K562 (cell line): ENCODE data around the gene PHF12. TPM values are rescaled to one million over a fixed set of nuclear protein-coding genes. Genes with fewer than 3 reads are reported as not detected.

Experiments used
- ADNP ChIP-seq: fragments of 200-800 bp; sonication (Bioruptor generic); IDR thresholded peaks from 2 replicates; pipeline ENCODE4 v1.6.1; 2016; ENCODE audit warnings: missing genetic modification characterization, missing compliant biosample characterization
- BRD9 ChIP-seq: fragments of 450-650 bp; IDR thresholded peaks from 2 replicates; pipeline ENCODE4 v1.6.1; 2018; ENCODE audit warnings: low read depth; ENCODE audit not compliant: partially characterized antibody
- HDAC2 ChIP-seq: fragments of 450-650 bp; IDR thresholded peaks from 2 replicates; pipeline ENCODE4 v1.6.1; 2016; ENCODE audit warnings: mild to moderate bottlenecking
- HDAC8 ChIP-seq: fragments of 450-650 bp; IDR thresholded peaks from 2 replicates; pipeline ENCODE4 v1.6.1; 2016; ENCODE audit warnings: mild to moderate bottlenecking, missing genetic modification characterization, moderate library complexity, missing compliant biosample characterization
- HDGF ChIP-seq: fragments of 450-650 bp; IDR thresholded peaks from 2 replicates; pipeline ENCODE4 v1.6.1; 2016
- MYC ChIP-seq, 2 experiments: fragments of 250-450 bp in 1 of 2; sonication (Bioruptor Pico) in 1 of 2; IDR thresholded peaks; 2 replicates each; pipeline versions ENCODE4 v1.5.1 to v1.6.1; 2012 to 2021; ENCODE audit warnings: low read depth in 2 of 2, borderline replicate concordance in 1 of 2, improper control_type of control experiment in 1 of 2, low read length in 1 of 2, mild to moderate bottlenecking in 1 of 2, moderate library complexity in 1 of 2
- NCOA1 ChIP-seq: fragments of 450-650 bp; IDR thresholded peaks from 2 replicates; pipeline ENCODE4 v1.6.1; 2016; ENCODE audit warnings: low read depth
- NFRKB ChIP-seq: fragments of 450-650 bp; IDR thresholded peaks from 2 replicates; pipeline ENCODE4 v1.6.1; 2016; ENCODE audit warnings: low read depth
- NKRF ChIP-seq: fragments of 450-650 bp; IDR thresholded peaks from 2 replicates; pipeline ENCODE4 v1.6.1; 2016; ENCODE audit warnings: borderline replicate concordance
- PHF20 ChIP-seq: fragments of 450-650 bp; IDR thresholded peaks from 2 replicates; pipeline ENCODE4 v1.6.1; 2018; ENCODE audit not compliant: partially characterized antibody
- SAFB ChIP-seq: fragments of 200-400 bp; formaldehyde crosslinking; IDR thresholded peaks from 2 replicates; pipeline ENCODE4 v1.6.1; 2017; ENCODE audit warnings: low read depth, low read length, borderline replicate concordance
- SAP30 ChIP-seq: fragments of 200-600 bp; sonication (generic); IDR thresholded peaks from 2 replicates; pipeline ENCODE4 v1.6.1; 2012; ENCODE audit warnings: borderline replicate concordance, low read depth, mild to moderate bottlenecking, moderate library complexity, low read length, control low read depth, inconsistent platforms; ENCODE audit not compliant: insufficient read depth, poor library complexity, severe bottlenecking
- SMC3 ChIP-seq: conservative IDR thresholded peaks from 2 replicates; pipeline ENCODE4 v1.6.1; 2011; ENCODE audit warnings: low read depth, low read length, improper control_type of control experiment; ENCODE audit not compliant: insufficient read depth
- TCF15 ChIP-seq: fragments of 250-450 bp; sonication (Bioruptor Pico); IDR thresholded peaks from 2 replicates; pipeline ENCODE4 v1.8.0; 2022; ENCODE audit warnings: moderate library complexity, mild to moderate bottlenecking, inconsistent platforms
- TOE1 ChIP-seq, 2 experiments: fragments of 450-650 bp in 1 of 2; sonication (generic) in 1 of 2; formaldehyde crosslinking in 1 of 2; IDR thresholded peaks; 2 replicates each; pipeline versions ENCODE4 v1.7.1 to v1.8.0; 2016 to 2022; ENCODE audit warnings: borderline replicate concordance in 2 of 2, mild to moderate bottlenecking in 2 of 2, antibody characterized with exemption in 1 of 2, inconsistent platforms in 1 of 2, low read depth in 1 of 2, missing genetic modification reagents in 1 of 2, moderate library complexity in 1 of 2
- ZNF395 ChIP-seq: fragments of 200-800 bp; sonication (Bioruptor generic); IDR thresholded peaks from 2 replicates; pipeline ENCODE4 v1.6.1; 2017; ENCODE audit warnings: missing genetic modification characterization, missing compliant biosample characterization
- ZNF561 ChIP-seq: fragments of 450-650 bp; formaldehyde crosslinking; conservative IDR thresholded peaks from 2 replicates; pipeline ENCODE4 v1.4.0; 2020; ENCODE audit warnings: mild to moderate bottlenecking, moderate library complexity
- ZNF57 ChIP-seq: fragments of 450-650 bp; formaldehyde crosslinking; IDR thresholded peaks from 2 replicates; pipeline ENCODE4 v1.4.0; 2020; ENCODE audit warnings: mild to moderate bottlenecking, moderate library complexity
- ZNF583 ChIP-seq: fragments of 250-450 bp; sonication (Bioruptor Pico); IDR thresholded peaks from 2 replicates; pipeline ENCODE4 v1.4.0; 2020
- polyA plus RNA-seq, 8 experiments: library from polyadenylated mRNA; depleted of rRNA in 4 of 8; stranded (reverse) in 5 of 8; unstranded in 3 of 8; fragments of >200 nt; fragmentation: Nextera tagmentation in 2 of 8; fragmentation: Illumina TruSeq in 1 of 8; extraction: Ambion mirVana in 2 of 8; extraction: Trizol in 1 of 8; gene quantifications; 2 replicates each; pipeline versions ENCODE4 v1.2.1 to v1.2.3, GENCODE V29; 2011 to 2014; ENCODE audit warnings: inconsistent platforms in 1 of 8, missing spikeins in 1 of 8
- total RNA-seq, 7 experiments: library from RNA; depleted of rRNA in 6 of 7; stranded (reverse); fragments of >200 nt in 6 of 7; fragmentation: Illumina TruSeq in 2 of 7; extraction: Trizol in 2 of 7; gene quantifications; 2 replicates each; pipeline versions ENCODE4 v1.2.1 to v1.2.3, GENCODE V29; 2011 to 2021; ENCODE audit warnings: low replicate concordance in 1 of 7
- TF ChIP-seq, protein P1 (sequence below): fragments of 250-450 bp; sonication (Bioruptor Pico); IDR thresholded peaks from 2 replicates; pipeline ENCODE4 v1.8.0; 2021; ENCODE audit warnings: moderate library complexity, mild to moderate bottlenecking, inconsistent platforms

Gene PHF12
- total and polyA plus RNA-seq, 9 of the 15 experiments (the other 6 are each of a cell fraction or from before 2014, with no cell fraction given) = 0.82 to 31.3 (median 13.5) TPM

DNA sequence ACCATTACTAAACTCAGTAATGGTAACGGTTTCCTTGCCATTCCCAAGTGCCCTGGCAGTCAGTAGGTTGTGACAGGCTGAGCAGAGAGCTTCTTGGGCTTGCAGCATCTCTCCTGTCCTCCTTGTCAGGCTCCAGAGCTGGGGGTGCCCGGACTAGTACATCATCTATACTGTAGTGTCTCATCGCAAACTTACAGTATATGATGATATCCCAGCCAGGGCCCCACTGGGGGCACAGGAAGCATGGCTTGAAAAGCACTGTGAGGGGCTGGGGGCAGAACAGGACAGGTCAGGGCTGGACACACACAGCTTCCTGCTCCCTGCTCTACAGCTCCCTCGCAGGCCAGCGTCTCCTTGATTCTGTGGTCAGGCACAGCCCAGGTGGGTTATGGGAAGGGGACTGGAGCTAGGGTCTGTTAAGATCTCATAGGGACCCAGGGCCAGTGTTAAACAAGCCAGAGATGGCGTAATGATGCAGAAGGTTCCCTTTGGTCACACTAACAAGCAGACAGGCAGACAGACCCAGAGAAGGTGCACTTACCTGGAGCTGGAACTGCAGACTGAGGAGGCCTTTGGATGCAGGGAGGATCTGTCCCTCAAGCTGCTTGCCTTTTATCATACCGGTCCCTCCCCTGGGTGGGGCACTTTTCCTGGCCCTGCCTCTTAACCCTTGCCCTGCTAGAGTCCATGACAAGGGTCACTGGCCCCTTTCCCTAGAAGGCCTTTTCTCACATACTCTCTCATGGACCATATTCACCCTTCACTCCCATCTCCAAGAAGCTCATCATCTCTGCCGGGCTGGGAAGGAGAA is 89.7 kb downstream of the PHF12 start (continued):
- TF ChIP-seq ZNF395 (0 out of 2 replicates have a peak, but pooled peaks have one; percentile 39), NFRKB (peak; percentile 47), ZNF57 (CRISPR knock-in tag) (0 out of 2 replicates have a peak, but pooled peaks have one; percentile 31), PHF20 (peak; percentile 57), NCOA1 (no peak), ZNF561 (CRISPR knock-in tag) (peak; percentile 47; the same call in 1 of the 2 replicates), SMC3 (0 out of 2 replicates have a peak, but pooled peaks have one; percentile 4), SAFB (no peak), ZNF583 (no peak; the same call in 1 of the 2 replicates), HDAC2 (peak; percentile 89), MYC (IDR thresholded peaks at IDR 0.05; ENCODE audit: low read depth, low read length) (0 out of 2 replicates have a peak, but pooled peaks have one; percentile 11), MYC (CRISPR knock-in tag; IDR thresholded peaks at IDR 0.05; ENCODE audit: borderline replicate concordance, low read depth) (no peak), TCF15 (CRISPR knock-in tag) (no peak), SAP30 (no peak), HDAC8 (tag) (0 out of 2 replicates have a peak, but pooled peaks have one; percentile 32), BRD9 (peak; percentile 58), HDGF (peak; percentile 78; the same call in 1 of the 2 replicates), TOE1 (IDR thresholded peaks at IDR 0.05; ENCODE audit: borderline replicate concordance) (peak; percentile 70; the same call in 1 of the 2 replicates), TOE1 (CRISPR knock-in tag; IDR thresholded peaks at IDR 0.05; ENCODE audit: borderline replicate concordance, low read depth) (no peak), NKRF (peak; percentile 71), ADNP (tag) (no peak)
- TF ChIP-seq, protein P1, sequence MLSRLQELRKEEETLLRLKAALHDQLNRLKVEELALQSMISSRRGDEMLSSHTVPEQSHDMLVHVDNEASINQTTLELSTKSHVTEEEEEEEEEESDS = no peak
